Activated CD4-positive, alpha-beta T cell treated with anti-CD3 and anti-CD28 coated beads, Interleukin-2, amount 10 ng/mL, durations not matched to agents 24 days and 14 days (primary cell): ENCODE data around the gene BAIAP3. TPM values are rescaled to one million over a fixed set of nuclear protein-coding genes. Genes with fewer than 3 reads are reported as not detected.

ENCODE experiments used
- DNase-seq: peaks from one replicate; pipeline ENCODE4 v3.0.0; 2022
- H3K27ac Mint-ChIP-seq: one replicate; pipeline ENCODE4 v1.8.0; 2022; ENCODE audit warnings: mild to moderate bottlenecking, mixed read lengths
- H3K27me3 Mint-ChIP-seq: one replicate; pipeline ENCODE4 v1.8.0; 2022; ENCODE audit warnings: mixed read lengths
- H3K36me3 Mint-ChIP-seq: one replicate; pipeline ENCODE4 v1.8.0; 2022; ENCODE audit warnings: low read depth, mild to moderate bottlenecking, mixed read lengths
- H3K4me1 Mint-ChIP-seq: one replicate; pipeline ENCODE4 v1.8.0; 2021; ENCODE audit warnings: mixed read lengths
- H3K4me3 Mint-ChIP-seq: one replicate; pipeline ENCODE4 v1.8.0; 2022; ENCODE audit warnings: mild to moderate bottlenecking, moderate library complexity, mixed read lengths
- H3K9me3 Mint-ChIP-seq: one replicate; pipeline ENCODE4 v1.8.0; 2021; ENCODE audit warnings: mixed read lengths
- intact Hi-C: fragments of 100-400 bp; cut with micrococcal nuclease; formaldehyde crosslinking; loops from one replicate; pipeline ENCODE4 v1.15.1; 2023
- total RNA-seq: library from RNA; stranded (reverse); gene quantifications from 2 replicates; pipeline ENCODE4 v1.2.3, GENCODE V29; 2022

Gene BAIAP3
- total RNA-seq, 1 donor from 2014 or later: 0.30 TPM

- DNase-seq: peak; percentile 99
- Mint-ChIP-seq H3K27ac (peak within 1 kb of the TSS; percentile 99), H3K4me1 (peaks cover 22% of the 10 kb centered on the region), H3K36me3 (peaks cover 27% of the 10 kb centered on the region), H3K27me3 (no peaks in the 10 kb centered on the region), H3K9me3 (peaks cover 3% of the 10 kb centered on the region), H3K4me3 (peak within 1 kb of the TSS; percentile 94)
- intact Hi-C loops: loop anchor here (1.0 to 5.0 kb wide), 5 partner anchors 24 to 568 kb away; partner anchors contain the start of genes BAIAP3, CIAO3, CRAMP1 and IFT140
These were observed 24.2 kb upstream of the BAIAP3 start, which contains the start of gene UBE2I for GRCh38 chr16:1308977-1309885. Gene UBE2I, plus strand, starts transcription at chr16:1309636. Its CDS starts 4,395 bp downstream, at chr16:1314031.

- no peaks in the 10 kb centered on the region for H3K27me3 Mint-ChIP-seq
- H3K4me1 Mint-ChIP-seq: peaks cover 21% of the 10 kb centered on the region
- DNase-seq: peak; percentile 89
- H3K4me3 Mint-ChIP-seq: peak overlapping the region; percentile 94
- peaks cover 3% of the 10 kb centered on the region for H3K9me3 Mint-ChIP-seq
- H3K36me3 Mint-ChIP-seq: peaks cover 31% of the 10 kb centered on the region
- intact Hi-C loops: loop anchor here (1.0 to 5.0 kb wide), 7 partner anchors 23 to 569 kb away; partner anchors contain the start of genes BAIAP3, CIAO3, CRAMP1 and GNPTG
- peak overlapping the region; percentile 92 for H3K27ac Mint-ChIP-seq
These were observed 23.3 kb upstream of the BAIAP3 start for GRCh38 chr16:1309888-1310831.

GRCh38 chr16:1310832-1311200, 22.6 kb upstream of the BAIAP3 start:
- Mint-ChIP-seq H3K4me1 (peaks cover 21% of the 10 kb centered on the region), H3K36me3 (peaks cover 35% of the 10 kb centered on the region), H3K9me3 (peaks cover 3% of the 10 kb centered on the region), H3K4me3 (peak overlapping the region; percentile 94), H3K27me3 (no peaks in the 10 kb centered on the region), H3K27ac (peak overlapping the region; percentile 92)
- DNase-seq: peak; percentile 82
- intact Hi-C loops: loop anchor here (2.0 kb wide), 2 partner anchors 40 to 68 kb away; partner anchors contain the start of genes GNPTG and TSR3

- Mint-ChIP-seq H3K4me1 (peaks cover 21% of the 10 kb centered on the region), H3K27me3 (no peaks in the 10 kb centered on the region), H3K4me3 (peak overlapping the region; percentile 94), H3K27ac (peak overlapping the region; percentile 92), H3K9me3 (peaks cover 3% of the 10 kb centered on the region), H3K36me3 (peaks cover 40% of the 10 kb centered on the region)
- no peak for DNase-seq
- intact Hi-C loops: loop anchor here (2.0 kb wide), 2 partner anchors 40 to 68 kb away; partner anchors contain the start of genes GNPTG and TSR3
These were observed 22.2 kb upstream of the BAIAP3 start for GRCh38 chr16:1311212-1311737.

GRCh38 chr16:1311738-1312466, 21.5 kb upstream of the BAIAP3 start:
- Mint-ChIP-seq H3K4me3 (peak overlapping the region; percentile 94), H3K27me3 (no peaks in the 10 kb centered on the region), H3K36me3 (peaks cover 43% of the 10 kb centered on the region), H3K27ac (no peak overlapping the region), H3K9me3 (peaks cover 3% of the 10 kb centered on the region), H3K4me1 (peaks cover 19% of the 10 kb centered on the region)
- DNase-seq: no peak
- intact Hi-C loops: loop anchor here (2.0 kb wide), 2 partner anchors 39 to 67 kb away; partner anchors contain the start of genes GNPTG and TSR3

GRCh38 chr16:1312467-1312816, 21.0 kb upstream of the BAIAP3 start:
- intact Hi-C loops: no loop called here
- no peak for DNase-seq
- Mint-ChIP-seq H3K4me1 (peaks cover 19% of the 10 kb centered on the region), H3K27ac (no peak overlapping the region), H3K27me3 (no peaks in the 10 kb centered on the region), H3K36me3 (peaks cover 48% of the 10 kb centered on the region), H3K4me3 (peak overlapping the region; percentile 94), H3K9me3 (peaks cover 3% of the 10 kb centered on the region)

- no peak for DNase-seq
- Mint-ChIP-seq H3K36me3 (peaks cover 52% of the 10 kb centered on the region), H3K27me3 (no peaks in the 10 kb centered on the region), H3K27ac (no peak overlapping the region), H3K9me3 (peaks cover 3% of the 10 kb centered on the region), H3K4me3 (peak overlapping the region; percentile 40), H3K4me1 (peaks cover 19% of the 10 kb centered on the region)
- intact Hi-C loops: no loop called here
These were observed 20.5 kb upstream of the BAIAP3 start for GRCh38 chr16:1312903-1313302.

GRCh38 chr16:1313721-1314369, 19.6 kb upstream of the BAIAP3 start:
- H3K4me3 Mint-ChIP-seq: no peak overlapping the region
- no peaks in the 10 kb centered on the region for H3K9me3 Mint-ChIP-seq
- DNase-seq: no peak
- H3K4me1 Mint-ChIP-seq: peaks cover 13% of the 10 kb centered on the region
- peaks cover 58% of the 10 kb centered on the region for H3K36me3 Mint-ChIP-seq
- H3K27me3 Mint-ChIP-seq: no peaks in the 10 kb centered on the region
- H3K27ac Mint-ChIP-seq: no peak overlapping the region
- intact Hi-C loops: no loop called here

- peaks cover 63% of the 10 kb centered on the region for H3K36me3 Mint-ChIP-seq
- H3K4me3 Mint-ChIP-seq: no peak overlapping the region
- H3K4me1 Mint-ChIP-seq: peaks cover 13% of the 10 kb centered on the region
- H3K27ac Mint-ChIP-seq: no peak overlapping the region
- H3K9me3 Mint-ChIP-seq: no peaks in the 10 kb centered on the region
- no peak for DNase-seq
- intact Hi-C loops: no loop called here
- H3K27me3 Mint-ChIP-seq: no peaks in the 10 kb centered on the region
These were observed 18.9 kb upstream of the BAIAP3 start for GRCh38 chr16:1314399-1315068.

- Mint-ChIP-seq H3K4me3 (no peak overlapping the region), H3K36me3 (peaks cover 67% of the 10 kb centered on the region), H3K27ac (no peak overlapping the region), H3K4me1 (peaks cover 9% of the 10 kb centered on the region), H3K9me3 (no peaks in the 10 kb centered on the region), H3K27me3 (no peaks in the 10 kb centered on the region)
- intact Hi-C loops: no loop called here
- no peak for DNase-seq
These were observed 18.1 kb upstream of the BAIAP3 start for GRCh38 chr16:1315081-1316032.

- intact Hi-C loops: no loop called here
These were observed 17.4 kb upstream of the BAIAP3 start for GRCh38 chr16:1316033-1316405.

More at GRCh38 chr16:1316033-1316405, 17.4 kb upstream of the BAIAP3 start:
- no peaks in the 10 kb centered on the region for H3K9me3 Mint-ChIP-seq
- no peak overlapping the region for H3K27ac Mint-ChIP-seq
- no peak for DNase-seq
- no peak overlapping the region for H3K4me3 Mint-ChIP-seq
- H3K27me3 Mint-ChIP-seq: no peaks in the 10 kb centered on the region
- peaks cover 64% of the 10 kb centered on the region for H3K36me3 Mint-ChIP-seq
- H3K4me1 Mint-ChIP-seq: peaks cover 8% of the 10 kb centered on the region
